PC-3 (cell line): ENCODE results near the gene FOXP1. TPM values are rescaled to one million over a fixed set of nuclear protein-coding genes. Genes with fewer than 3 reads are reported as not detected.
"Not testable (repeated sequence)": the region's sequence is repeated elsewhere in the genome, so short reads cannot be mapped to it uniquely, and the experiment has no call there.

Experiments used
- ATAC-seq: fragments of 200-7000 bp; cut with Tn5 transposase; 2 replicates; pipeline ENCODE4 v1.9.1; 2020; ENCODE audit warnings: mild to moderate bottlenecking, moderate library complexity
- BruUV-seq: library from RNA; stranded (reverse); fragments of 400-500 nt; replicated peaks from 2 replicates; lab custom pipeline; 2021; lab: Mats Ljungman, UMichigan
- CTCF ChIA-PET: fragments of 300-600 bp; sonication (Branson Sonifier 250); formaldehyde crosslinking; loops from one replicate; lab custom pipeline; 2022; ENCODE audit warnings: antibody characterized with exemption; lab: Charles Lee
- POLR2A ChIA-PET: fragments of 300-600 bp; sonication (Branson Sonifier 250); formaldehyde crosslinking; loops from one replicate; lab custom pipeline; 2022; ENCODE audit warnings: antibody characterized with exemption; ENCODE audit not compliant: unreplicated experiment; lab: Charles Lee
- DNase-seq: peaks from one replicate; pipeline ENCODE4 v3.0.0-alpha.2; 2015
- H2AFZ ChIP-seq: fragments of 300-600 bp; sonication (generic); 2 replicates; pipeline ENCODE4 v1.6.0; 2016; ENCODE audit warnings: antibody characterized with exemption, low read length
- H3F3A ChIP-seq: fragments of 300-600 bp; sonication (generic); one replicate; pipeline ENCODE4 v1.6.0; 2017; ENCODE audit warnings: antibody characterized with exemption, low read length, control low read depth, mild to moderate bottlenecking; ENCODE audit not compliant: unreplicated experiment
- H3K27ac ChIP-seq: fragments of 300-600 bp; sonication (generic); 2 replicates; pipeline ENCODE4 v1.5.1; 2016; ENCODE audit warnings: mild to moderate bottlenecking, low read length
- H3K27me3 ChIP-seq: fragments of 300-600 bp; sonication (generic); 2 replicates; pipeline ENCODE4 v1.6.1; 2016; ENCODE audit warnings: low read length, mixed read lengths
- H3K36me3 ChIP-seq: fragments of 300-600 bp; sonication (generic); 2 replicates; pipeline ENCODE4 v1.6.1; 2016; ENCODE audit warnings: low read depth, mixed run types, low read length, mixed read lengths
- H3K4me1 ChIP-seq: fragments of 300-600 bp; sonication (generic); 2 replicates; pipeline ENCODE4 v1.5.1; 2016; ENCODE audit warnings: low read length; ENCODE audit not compliant: insufficient read depth
- H3K4me2 ChIP-seq: fragments of 300-600 bp; sonication (generic); 2 replicates; pipeline ENCODE4 v1.6.0; 2016; ENCODE audit warnings: low read length
- H3K4me3 ChIP-seq: fragments of 300-600 bp; sonication (generic); 2 replicates; pipeline ENCODE4 v1.5.1; 2016; ENCODE audit warnings: mild to moderate bottlenecking, low read length, mixed read lengths
- H3K79me2 ChIP-seq: fragments of 300-600 bp; sonication (generic); 2 replicates; pipeline ENCODE4 v1.6.1; 2017; ENCODE audit warnings: low read length, mixed read lengths
- H3K9ac ChIP-seq: fragments of 300-600 bp; sonication (generic); 2 replicates; pipeline ENCODE4 v1.6.0; 2016; ENCODE audit warnings: mild to moderate bottlenecking, low read length
- H3K9me2 ChIP-seq: fragments of 300-600 bp; sonication (generic); replicated peaks from 2 replicates; pipeline ENCODE4 v1.6.1; 2016; ENCODE audit warnings: mixed run types, low read length, mixed read lengths
- H3K9me3 ChIP-seq: fragments of 300-600 bp; sonication (generic); 2 replicates; pipeline ENCODE4 v1.6.1; 2016; ENCODE audit warnings: low read length, mixed read lengths
- H4K20me1 ChIP-seq: fragments of 300-600 bp; sonication (generic); 2 replicates; pipeline ENCODE4 v1.6.1; 2016; ENCODE audit warnings: low read length, mixed read lengths
- CTCF ChIP-seq: fragments of 300-600 bp; sonication (generic); conservative IDR thresholded peaks from 2 replicates; pipeline ENCODE4 v1.5.1; 2017; ENCODE audit warnings: antibody characterized with exemption, low read depth, mild to moderate bottlenecking, low read length
- EZH2 ChIP-seq: fragments of 300-600 bp; sonication (generic); IDR thresholded peaks from one replicate; pipeline ENCODE4 v1.6.1; 2017; ENCODE audit warnings: antibody characterized with exemption, mild to moderate bottlenecking, low read length; ENCODE audit not compliant: unreplicated experiment
- EZH2phosphoT487 ChIP-seq: fragments of 300-600 bp; sonication (generic); IDR thresholded peaks from 2 replicates; pipeline ENCODE4 v1.6.1; 2018; ENCODE audit warnings: mild to moderate bottlenecking, antibody characterized with exemption, low read length, borderline replicate concordance
- intact Hi-C: fragments of 100-400 bp; cut with micrococcal nuclease; formaldehyde crosslinking; loops from 2 replicates; pipeline ENCODE4 v1.9.0; 2023
- total RNA-seq: library from RNA; depleted of rRNA; stranded (reverse); fragments of >200 nt; gene quantifications from 2 replicates; pipeline ENCODE4 v1.2.3, GENCODE V29; 2014

The FOXP1 gene
- total RNA-seq, 1 experiment from 2014 or later, result 35.3 TPM

- intact Hi-C loops, result no loop called here
- Histone ChIP-seq H3K4me2 (no peak overlapping the region), H3K27ac (no peak overlapping the region), H3K9me3 (no peaks in the 10 kb centered on the region), H3K4me1 (peaks cover 24% of the 10 kb centered on the region), H4K20me1 (no peaks in the 10 kb centered on the region), H3K36me3 (no peaks in the 10 kb centered on the region), H3K27me3 (no peaks in the 10 kb centered on the region), H2AFZ (no peak overlapping the region), H3K9ac (no peak overlapping the region), H3K4me3 (no peak overlapping the region), H3K79me2 (no peaks in the 10 kb centered on the region), H3F3A (peaks cover 10% of the 10 kb centered on the region), H3K9me2 (no peaks in the 10 kb centered on the region)
- CTCF ChIA-PET, result no interaction called here
- POLR2A ChIA-PET, result no interaction called here
- TF ChIP-seq EZH2phosphoT487 (no peak), CTCF (no peak), EZH2 (no peak)
- DNase-seq (no peak), ATAC-seq (no peak)
- BruUV-seq, result no TSS peak
These were observed 54.7 kb downstream of the FOXP1 start for GRCh38 chr3:71528816-71529215.

- CTCF ChIA-PET, H3K4me1 ChIP-seq, H3K27me3 ChIP-seq, H3K9ac ChIP-seq, H3K4me3 ChIP-seq, H3K9me3 ChIP-seq, DNase-seq, intact Hi-C loops, ATAC-seq, H2AFZ ChIP-seq, H3F3A ChIP-seq, BruUV-seq, H4K20me1 ChIP-seq, H3K9me2 ChIP-seq, H3K36me3 ChIP-seq, POLR2A ChIA-PET, H3K79me2 ChIP-seq, H3K4me2 ChIP-seq, H3K27ac ChIP-seq: not testable (repeated sequence)
These were observed 57.1 kb downstream of the FOXP1 start for GRCh38 chr3:71526448-71526847.

- H3K9me2 ChIP-seq, result no peaks in the 10 kb centered on the region
- no peaks in the 10 kb centered on the region for H3K9me3 ChIP-seq
- H3K4me2 ChIP-seq, result no peak overlapping the region
- H3F3A ChIP-seq, result no peaks in the 10 kb centered on the region
- H3K79me2 ChIP-seq, result no peaks in the 10 kb centered on the region
- no peak overlapping the region for H3K27ac ChIP-seq
- no peak for DNase-seq
- H3K27me3 ChIP-seq, result no peaks in the 10 kb centered on the region
- ChIA-PET CTCF (no interaction called here), POLR2A (no interaction called here)
- H3K4me1 ChIP-seq, result no peaks in the 10 kb centered on the region
- H3K36me3 ChIP-seq, result no peaks in the 10 kb centered on the region
- no peaks in the 10 kb centered on the region for H4K20me1 ChIP-seq
- H3K4me3 ChIP-seq, result no peak overlapping the region
- no peak overlapping the region for H2AFZ ChIP-seq
- no peak for ATAC-seq
- intact Hi-C loops, result no loop called here
- H3K9ac ChIP-seq, result no peak overlapping the region
- no TSS peak for BruUV-seq
- TF ChIP-seq EZH2phosphoT487 (no peak), CTCF (no peak), EZH2 (no peak)
These were observed 58.1 kb downstream of the FOXP1 start for GRCh38 chr3:71525391-71525790.
